AG09309 (cell line): Measurements from ENCODE around the gene ERC1.

Experiments
- DNase-seq: peaks from one replicate; pipeline ENCODE4 v3.0.0-alpha.2; 2010; ENCODE audit warnings: low read depth
- H3K4me3 ChIP-seq: 2 replicates; pipeline ENCODE4 v1.5.1; 2011; ENCODE audit warnings: mild to moderate bottlenecking, low read depth, low read length, moderate library complexity; ENCODE audit not compliant: control insufficient read depth
- TF ChIP-seq, protein P1 (sequence below): IDR thresholded peaks from 2 replicates; pipeline ENCODE4 v1.5.1; 2011; ENCODE audit warnings: mild to moderate bottlenecking, low read depth, low read length, inconsistent platforms; ENCODE audit not compliant: insufficient read depth, control insufficient read depth; ENCODE audit errors: missing control alignments

ERC1 gene

DNA sequence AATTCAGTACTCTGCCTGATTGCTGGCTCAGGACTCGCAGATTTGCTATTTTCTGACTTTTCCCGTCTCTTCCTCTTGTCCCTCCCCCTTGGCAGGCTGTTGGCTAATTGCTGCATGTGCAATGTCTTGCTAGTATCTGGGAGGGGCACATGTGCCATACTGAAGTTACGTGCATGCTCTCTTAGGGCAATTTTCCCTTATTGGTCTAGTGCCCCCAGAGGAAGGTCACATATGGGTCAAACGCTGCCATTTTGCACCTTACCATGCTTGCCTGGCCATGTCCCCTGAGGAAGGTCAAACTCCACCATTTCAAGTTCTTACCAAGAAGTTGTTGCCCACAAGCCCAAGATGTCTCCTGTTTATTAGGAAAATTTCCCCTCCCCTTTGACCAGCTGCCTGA, 13.9 kb upstream of the ERC1 start:
- TF ChIP-seq, protein P1, sequence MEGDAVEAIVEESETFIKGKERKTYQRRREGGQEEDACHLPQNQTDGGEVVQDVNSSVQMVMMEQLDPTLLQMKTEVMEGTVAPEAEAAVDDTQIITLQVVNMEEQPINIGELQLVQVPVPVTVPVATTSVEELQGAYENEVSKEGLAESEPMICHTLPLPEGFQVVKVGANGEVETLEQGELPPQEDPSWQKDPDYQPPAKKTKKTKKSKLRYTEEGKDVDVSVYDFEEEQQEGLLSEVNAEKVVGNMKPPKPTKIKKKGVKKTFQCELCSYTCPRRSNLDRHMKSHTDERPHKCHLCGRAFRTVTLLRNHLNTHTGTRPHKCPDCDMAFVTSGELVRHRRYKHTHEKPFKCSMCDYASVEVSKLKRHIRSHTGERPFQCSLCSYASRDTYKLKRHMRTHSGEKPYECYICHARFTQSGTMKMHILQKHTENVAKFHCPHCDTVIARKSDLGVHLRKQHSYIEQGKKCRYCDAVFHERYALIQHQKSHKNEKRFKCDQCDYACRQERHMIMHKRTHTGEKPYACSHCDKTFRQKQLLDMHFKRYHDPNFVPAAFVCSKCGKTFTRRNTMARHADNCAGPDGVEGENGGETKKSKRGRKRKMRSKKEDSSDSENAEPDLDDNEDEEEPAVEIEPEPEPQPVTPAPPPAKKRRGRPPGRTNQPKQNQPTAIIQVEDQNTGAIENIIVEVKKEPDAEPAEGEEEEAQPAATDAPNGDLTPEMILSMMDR = no peak
- no peak for DNase-seq
- no peak overlapping the region for H3K4me3 ChIP-seq

DNA sequence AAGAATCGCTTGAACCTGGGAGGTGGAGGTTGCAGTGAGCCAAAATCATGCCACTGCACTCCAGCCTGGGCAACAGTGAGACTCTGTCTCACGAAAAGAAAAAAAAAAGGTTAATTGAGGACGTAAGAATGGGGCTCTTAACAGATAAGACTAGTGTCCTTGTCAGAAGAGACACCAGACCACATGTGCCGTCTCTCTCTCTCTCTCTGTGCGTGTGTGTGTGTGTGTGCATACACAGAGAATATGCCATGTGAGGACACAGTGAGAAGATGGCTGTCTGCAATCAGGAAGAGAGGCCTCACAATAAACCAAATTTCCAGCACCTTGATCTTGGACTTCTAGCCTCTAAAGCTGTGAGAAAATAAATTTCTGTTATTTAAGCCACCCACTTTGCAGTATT, 11.7 kb upstream of the ERC1 start:
- H3K4me3 ChIP-seq = no peak overlapping the region
- TF ChIP-seq, protein P1 = no peak
- no peak for DNase-seq

DNA sequence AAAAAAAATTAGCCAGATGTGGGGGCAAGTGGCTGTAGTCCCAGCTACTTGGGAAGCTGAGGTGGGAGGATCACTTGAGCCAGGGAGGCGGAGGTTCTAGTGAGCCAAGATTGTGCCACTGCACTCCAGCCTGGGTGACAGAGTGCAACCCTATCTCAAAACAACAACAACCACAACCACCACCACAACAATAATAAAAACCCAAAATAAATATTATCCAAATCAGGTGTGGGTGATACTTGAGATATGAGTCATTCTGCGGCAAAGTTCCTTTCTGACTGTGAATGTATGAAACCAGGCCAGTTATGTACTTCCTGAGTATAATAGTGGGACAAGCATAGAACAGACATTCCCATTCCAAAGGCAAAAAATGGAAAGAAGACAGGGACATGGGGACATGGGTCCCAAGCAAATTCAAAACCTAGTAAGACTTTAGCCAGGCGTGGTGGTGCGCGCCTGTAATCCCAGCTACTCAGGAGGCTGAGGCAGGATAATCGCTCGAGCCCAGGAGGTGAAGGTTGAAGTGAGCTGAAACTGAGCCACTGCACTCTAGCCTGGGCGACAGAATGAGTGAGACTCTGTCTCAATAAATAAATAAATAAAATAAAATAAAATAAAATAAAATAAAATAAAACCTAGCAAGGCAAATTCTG, 9.7 kb upstream of the ERC1 start:
- no peak for DNase-seq
- TF ChIP-seq, protein P1 = no peak
- no peak overlapping the region for H3K4me3 ChIP-seq

DNA sequence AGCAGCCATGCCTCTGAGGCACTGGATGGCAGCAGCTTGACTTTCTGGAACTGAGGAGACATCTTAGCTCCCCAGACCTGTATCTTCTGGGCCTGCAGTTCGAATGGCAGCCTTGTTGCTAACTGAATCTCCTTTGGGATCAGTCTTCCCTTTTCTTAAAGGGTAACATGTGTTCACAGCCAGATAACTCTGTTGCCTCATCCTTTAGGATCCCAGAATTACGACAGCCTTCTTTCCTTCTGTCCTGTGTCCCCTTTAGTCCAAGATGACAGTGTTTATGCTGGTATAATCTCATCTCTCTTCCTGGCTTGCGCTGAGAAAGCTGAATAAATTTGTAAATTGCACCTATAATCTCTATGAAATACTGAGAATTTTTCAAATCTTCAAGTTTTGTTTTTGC, 9.1 kb upstream of the ERC1 start:
- TF ChIP-seq, protein P1 = no peak
- no peak overlapping the region for H3K4me3 ChIP-seq
- no peak for DNase-seq

DNA sequence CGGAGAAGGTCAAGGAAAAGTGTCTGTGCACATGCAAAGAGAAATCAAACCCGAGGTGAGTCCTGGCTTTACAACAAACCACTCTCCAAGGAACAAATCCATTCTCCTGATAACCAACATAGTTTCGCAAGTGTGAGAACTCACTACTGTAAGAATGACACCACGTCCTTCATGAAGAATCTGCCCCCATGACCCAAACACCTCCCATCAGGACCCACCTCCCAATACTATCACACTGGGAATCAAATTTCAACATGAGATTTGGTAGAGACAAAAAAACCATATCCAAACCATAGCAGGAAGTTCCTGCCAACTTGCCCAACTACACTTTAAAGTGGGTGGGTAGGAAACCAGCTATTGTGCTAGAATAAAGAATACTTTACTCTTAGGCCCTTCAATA, 2.4 kb upstream of the ERC1 start:
- H3K4me3 ChIP-seq = no peak overlapping the region
- DNase-seq = no peak
- TF ChIP-seq, protein P1 = no peak

DNA sequence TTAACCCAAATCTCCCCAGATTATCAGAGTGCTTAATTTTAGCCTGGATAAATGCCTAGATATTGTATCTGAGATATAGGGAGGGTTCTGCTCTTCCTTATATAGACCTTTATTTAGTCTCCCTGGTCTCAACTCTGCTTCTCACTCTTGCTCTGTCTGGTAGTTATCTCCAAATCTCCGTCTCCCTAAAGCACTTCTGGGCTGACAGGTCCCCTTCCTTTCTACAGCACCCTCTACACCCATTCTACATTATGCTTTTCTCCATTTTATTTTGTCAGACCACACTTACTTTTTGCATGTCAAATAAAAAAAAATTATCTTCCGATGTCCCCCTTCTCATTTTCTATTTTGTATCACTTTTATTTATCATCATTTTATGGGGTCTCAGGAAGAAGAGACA, 2.0 kb upstream of the ERC1 start:
- TF ChIP-seq, protein P1 = no peak
- no peak overlapping the region for H3K4me3 ChIP-seq
- DNase-seq = no peak
